Activated naive CD4-positive, alpha-beta T cell treated with anti-CD3 and anti-CD28 coated beads for 36 hours (primary cell): ENCODE results near the gene PEA15. TPM values are rescaled to one million over a fixed set of nuclear protein-coding genes. Genes with fewer than 3 reads are reported as not detected.

Source experiments
- CTCF ChIA-PET: fragments of 350-600 bp; sonication (Branson Sonifier 250); formaldehyde crosslinking; loops from one replicate; lab custom pipeline; 2021; ENCODE audit warnings: antibody characterized with exemption; lab: Charles Lee
- DNase-seq: peaks from one replicate; pipeline ENCODE4 v3.0.0-alpha.2; 2020
- H3K27ac Mint-ChIP-seq: one replicate; pipeline ENCODE4 v1.8.0; 2021; ENCODE audit warnings: mild to moderate bottlenecking, mixed read lengths
- H3K27me3 Mint-ChIP-seq: one replicate; pipeline ENCODE4 v1.8.0; 2021; ENCODE audit warnings: low read depth, mixed read lengths
- H3K36me3 Mint-ChIP-seq: one replicate; pipeline ENCODE4 v1.8.0; 2021; ENCODE audit warnings: low read depth, mixed read lengths
- H3K4me1 Mint-ChIP-seq: one replicate; pipeline ENCODE4 v1.8.0; 2021; ENCODE audit warnings: low read depth, mixed read lengths
- H3K4me3 Mint-ChIP-seq: one replicate; pipeline ENCODE4 v1.8.0; 2021; ENCODE audit warnings: mild to moderate bottlenecking, moderate library complexity, mixed read lengths
- H3K9me3 Mint-ChIP-seq: one replicate; pipeline ENCODE4 v1.8.0; 2021; ENCODE audit warnings: mixed read lengths
- intact Hi-C: fragments of 100-400 bp; cut with micrococcal nuclease; formaldehyde crosslinking; loops from one replicate; pipeline ENCODE4 v1.15.1; 2023
- total RNA-seq, 2 experiments: library from RNA; stranded (reverse); gene quantifications; one replicate each; pipeline ENCODE4 v1.2.3, GENCODE V29; 2021

The PEA15 gene
- total RNA-seq, 2 experiments from 2014 or later: 34.3 to 42.0 TPM

GRCh38 chr1:160200786-160201185, 4.4 kb upstream of the PEA15 start:
- Mint-ChIP-seq H3K36me3 (no peaks in the 10 kb centered on the region), H3K27ac (no peak overlapping the region), H3K4me3 (no peak overlapping the region), H3K9me3 (no peaks in the 10 kb centered on the region), H3K27me3 (no peaks in the 10 kb centered on the region), H3K4me1 (peaks cover 9% of the 10 kb centered on the region)
- no peak for DNase-seq
- intact Hi-C loops: no loop called here
- CTCF ChIA-PET: interaction anchor here (1.3 to 5.7 kb wide), 6 partner anchors 7 to 176 kb away, joined by 3 to 39 read pairs (median 12); partner anchors contain the start of gene CASQ1

GRCh38 chr1:160204526-160205241, 500 bp upstream of the PEA15 start:
- H3K27ac Mint-ChIP-seq: peak overlapping the region; percentile 85
- H3K4me1 Mint-ChIP-seq: peaks cover 39% of the 10 kb centered on the region
- no peaks in the 10 kb centered on the region for H3K9me3 Mint-ChIP-seq
- H3K27me3 Mint-ChIP-seq: no peaks in the 10 kb centered on the region
- peak overlapping the region; percentile 85 for H3K4me3 Mint-ChIP-seq
- peak; percentile 54 for DNase-seq
- CTCF ChIA-PET: interaction anchor here (0.6 to 5.7 kb wide), 8 partner anchors 11 to 176 kb away, joined by 3 to 39 read pairs (median 6); no protein-coding TSS in a partner anchor
- H3K36me3 Mint-ChIP-seq: peaks cover 11% of the 10 kb centered on the region
- intact Hi-C loops: loop anchor here (1.0 to 5.0 kb wide), 5 partner anchors 48 to 282 kb away; partner anchors contain the start of gene PEX19

GRCh38 chr1:160206036-160206389, 829 bp downstream of the PEA15 start:
- CTCF ChIA-PET: interaction anchor here (1.1 to 5.7 kb wide), 2 partner anchors 46 to 85 kb away, joined by 6 to 39 read pairs; no protein-coding TSS in a partner anchor
- intact Hi-C loops: loop anchor here (1.0 to 5.0 kb wide), 2 partner anchors 13 to 284 kb away; no protein-coding TSS in a partner anchor
- peak; percentile 71 for DNase-seq
- no peaks in the 10 kb centered on the region for H3K9me3 Mint-ChIP-seq
- H3K4me3 Mint-ChIP-seq: peak overlapping the region; percentile 85
- peaks cover 49% of the 10 kb centered on the region for H3K4me1 Mint-ChIP-seq
- no peaks in the 10 kb centered on the region for H3K27me3 Mint-ChIP-seq
- H3K27ac Mint-ChIP-seq: peak overlapping the region; percentile 71
- H3K36me3 Mint-ChIP-seq: peaks cover 13% of the 10 kb centered on the region

- H3K4me1 Mint-ChIP-seq: peaks cover 52% of the 10 kb centered on the region
- no peaks in the 10 kb centered on the region for H3K27me3 Mint-ChIP-seq
- peaks cover 13% of the 10 kb centered on the region for H3K36me3 Mint-ChIP-seq
- no peaks in the 10 kb centered on the region for H3K9me3 Mint-ChIP-seq
- intact Hi-C loops: loop anchor here (1.0 to 5.0 kb wide), 2 partner anchors 13 to 284 kb away; no protein-coding TSS in a partner anchor
- DNase-seq: no peak
- peak overlapping the region; percentile 71 for H3K27ac Mint-ChIP-seq
- H3K4me3 Mint-ChIP-seq: peak overlapping the region; percentile 85
- CTCF ChIA-PET: interaction anchor here (1.1 to 5.7 kb wide), 4 partner anchors 13 to 85 kb away, joined by 4 to 39 read pairs (median 6); no protein-coding TSS in a partner anchor
These were observed 1.4 kb downstream of the PEA15 start for GRCh38 chr1:160206421-160207117.

- CTCF ChIA-PET: interaction anchor here (1.2 to 1.4 kb wide), 2 partner anchors 14 to 83 kb away, joined by 4 to 5 read pairs; no protein-coding TSS in a partner anchor
- intact Hi-C loops: loop anchor here (5.0 kb wide), 1 partner anchor 285 kb away; no protein-coding TSS in a partner anchor
- DNase-seq: no peak
- Mint-ChIP-seq H3K4me3 (peak overlapping the region; percentile 85), H3K9me3 (no peaks in the 10 kb centered on the region), H3K36me3 (peaks cover 15% of the 10 kb centered on the region), H3K27me3 (no peaks in the 10 kb centered on the region), H3K4me1 (peaks cover 52% of the 10 kb centered on the region), H3K27ac (peak overlapping the region; percentile 71)
These were observed 2.0 kb downstream of the PEA15 start for GRCh38 chr1:160207118-160207650.

GRCh38 chr1:160207771-160208556, 2.8 kb downstream of the PEA15 start:
- DNase-seq: no peak
- H3K4me1 Mint-ChIP-seq: peaks cover 52% of the 10 kb centered on the region
- no peaks in the 10 kb centered on the region for H3K9me3 Mint-ChIP-seq
- no peak overlapping the region for H3K27ac Mint-ChIP-seq
- peaks cover 20% of the 10 kb centered on the region for H3K36me3 Mint-ChIP-seq
- intact Hi-C loops: loop anchor here (5.0 kb wide), 1 partner anchor 286 kb away; no protein-coding TSS in a partner anchor
- CTCF ChIA-PET: interaction anchor here (0.5 to 1.4 kb wide), 6 partner anchors 15 to 267 kb away, joined by 3 to 5 read pairs (median 3); no protein-coding TSS in a partner anchor
- H3K4me3 Mint-ChIP-seq: no peak overlapping the region
- H3K27me3 Mint-ChIP-seq: no peaks in the 10 kb centered on the region

- Mint-ChIP-seq H3K4me3 (no peak overlapping the region), H3K9me3 (no peaks in the 10 kb centered on the region), H3K27me3 (no peaks in the 10 kb centered on the region), H3K4me1 (peaks cover 52% of the 10 kb centered on the region), H3K27ac (peak overlapping the region; percentile 48), H3K36me3 (peaks cover 23% of the 10 kb centered on the region)
- intact Hi-C loops: loop anchor here (5.0 kb wide), 1 partner anchor 286 kb away; no protein-coding TSS in a partner anchor
- CTCF ChIA-PET: interaction anchor here (0.8 to 1.3 kb wide), 3 partner anchors 69 to 83 kb away, joined by 3 read pairs; no protein-coding TSS in a partner anchor
- DNase-seq: no peak
These were observed 3.6 kb downstream of the PEA15 start for GRCh38 chr1:160208557-160209320.

- Mint-ChIP-seq H3K36me3 (peaks cover 23% of the 10 kb centered on the region), H3K4me3 (no peak overlapping the region)
These were observed 4.3 kb downstream of the PEA15 start for GRCh38 chr1:160209321-160210046.

GRCh38 chr1:160210561-160210960, 5.4 kb downstream of the PEA15 start:
- intact Hi-C loops: no loop called here
- no peak for DNase-seq
- H3K27ac Mint-ChIP-seq: peak overlapping the region; percentile 41
- no peaks in the 10 kb centered on the region for H3K27me3 Mint-ChIP-seq
- H3K36me3 Mint-ChIP-seq: peaks cover 25% of the 10 kb centered on the region
- CTCF ChIA-PET: interaction anchor here (1.0 to 3.2 kb wide), 3 partner anchors 17 to 81 kb away, joined by 3 to 12 read pairs (median 6); no protein-coding TSS in a partner anchor
- H3K4me3 Mint-ChIP-seq: no peak overlapping the region
- peaks cover 42% of the 10 kb centered on the region for H3K4me1 Mint-ChIP-seq
- H3K9me3 Mint-ChIP-seq: no peaks in the 10 kb centered on the region

More at GRCh38 chr1:160209321-160210046, 4.3 kb downstream of the PEA15 start:
- Mint-ChIP-seq H3K27ac (peak overlapping the region; percentile 48), H3K27me3 (no peaks in the 10 kb centered on the region), H3K9me3 (no peaks in the 10 kb centered on the region), H3K4me1 (peaks cover 46% of the 10 kb centered on the region)
- no peak for DNase-seq
- intact Hi-C loops: loop anchor here (5.0 kb wide), 1 partner anchor 287 kb away; no protein-coding TSS in a partner anchor
- CTCF ChIA-PET: no interaction called here

GRCh38 chr1:160211046-160211790, 6.0 kb downstream of the PEA15 start:
- H3K27me3 Mint-ChIP-seq: no peaks in the 10 kb centered on the region
- peak overlapping the region; percentile 10 for H3K27ac Mint-ChIP-seq
- peaks cover 23% of the 10 kb centered on the region for H3K36me3 Mint-ChIP-seq
- H3K9me3 Mint-ChIP-seq: no peaks in the 10 kb centered on the region
- intact Hi-C loops: no loop called here
- no peak for DNase-seq
- peaks cover 39% of the 10 kb centered on the region for H3K4me1 Mint-ChIP-seq
- no peak overlapping the region for H3K4me3 Mint-ChIP-seq
- CTCF ChIA-PET: interaction anchor here (1.0 to 3.2 kb wide), 3 partner anchors 18 to 80 kb away, joined by 3 to 12 read pairs (median 6); no protein-coding TSS in a partner anchor
